HG03095 (cell line): ENCODE measurements around the gene INSR.
"Not testable (repeated sequence)": the region's sequence is repeated elsewhere in the genome, so short reads cannot be mapped to it uniquely, and the experiment has no call there.

Source experiments
- ATAC-seq: cut with Tn5 transposase; IDR thresholded peaks from one replicate; pipeline ENCODE4 v1.9.1; 2021; ENCODE audit warnings: moderate library complexity; ENCODE audit not compliant: unreplicated experiment

INSR gene

DNA sequence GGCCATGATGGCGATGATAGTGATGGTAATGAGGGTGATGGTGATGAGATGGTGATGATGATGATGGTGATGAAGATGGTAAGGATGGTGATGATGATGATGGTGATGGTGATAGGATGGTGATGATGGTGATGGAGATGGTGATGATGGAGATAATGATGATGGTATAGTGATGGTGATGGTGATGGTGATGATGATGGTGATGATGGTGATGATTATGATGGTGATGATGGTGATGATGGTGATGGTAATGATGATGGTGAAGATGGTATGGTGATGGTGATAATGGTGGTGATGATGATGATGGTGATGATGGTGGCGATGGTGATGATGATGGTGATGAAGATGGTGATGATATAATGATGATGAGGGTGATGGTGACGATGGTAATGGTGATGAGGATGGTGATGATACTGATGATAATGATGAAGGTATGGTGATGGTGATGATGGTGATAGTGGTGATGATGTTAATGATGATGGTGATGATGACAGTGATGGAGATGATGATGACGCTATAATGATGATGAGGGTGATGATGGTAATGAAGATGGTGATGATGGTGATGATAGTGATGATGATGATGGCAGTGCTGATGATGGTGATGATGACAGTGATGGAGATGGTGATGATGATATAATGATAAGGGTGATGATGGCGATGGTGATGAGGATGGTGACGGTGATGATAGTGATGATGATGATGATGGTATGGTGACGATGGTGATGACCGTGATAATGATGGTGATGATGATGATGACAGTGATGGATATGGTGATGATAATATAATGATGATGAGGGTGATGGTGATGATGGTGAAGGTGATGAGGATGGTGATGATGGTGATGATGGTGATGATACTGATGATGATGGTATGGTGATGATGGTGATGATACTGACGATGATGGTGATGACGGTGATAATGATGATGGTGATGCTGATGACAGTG, 187.2 kb downstream of the INSR start:
- ATAC-seq = no peak

DNA sequence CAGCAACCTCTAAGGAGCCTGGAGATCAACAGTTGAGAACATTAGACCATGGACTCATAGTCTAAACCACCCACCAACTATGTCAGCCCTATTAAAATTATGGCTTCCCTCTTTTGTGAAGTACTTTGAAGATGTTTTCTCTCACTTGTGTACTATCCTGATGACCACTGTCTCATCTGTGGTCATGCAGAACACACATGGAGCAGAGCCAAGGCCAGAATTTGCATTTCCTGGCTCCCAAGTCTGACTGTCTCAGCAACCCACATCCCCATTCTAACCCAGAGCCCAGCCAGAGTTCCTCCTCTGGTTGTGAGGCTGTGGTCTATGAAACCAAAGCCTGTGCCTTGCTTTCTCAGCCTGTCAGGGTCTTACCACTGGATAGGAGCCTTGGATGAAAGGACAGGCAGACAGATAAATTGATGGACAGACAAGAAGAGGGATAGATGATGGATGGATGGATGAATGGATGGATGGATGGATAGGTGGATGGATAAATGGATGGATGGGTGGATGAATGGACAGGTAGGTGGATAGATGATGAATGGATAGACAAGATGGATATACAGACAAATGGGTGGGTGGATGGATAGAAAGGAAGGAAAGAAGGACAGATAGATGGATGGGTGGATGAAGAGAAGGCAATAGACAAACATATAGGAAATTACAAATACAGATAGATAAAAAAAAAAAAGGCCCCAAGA, 189.3 kb downstream of the INSR start:
- ATAC-seq = no peak

GRCh38 chr19:7101498-7102253, 192.5 kb downstream of the INSR start:
- ATAC-seq = no peak

GRCh38 chr19:7099597-7099921, 194.7 kb downstream of the INSR start:
- no peak for ATAC-seq

- peak; percentile 74 for ATAC-seq
Observed at GRCh38 chr19:7098701-7099596, 195.3 kb downstream of the INSR start.

DNA sequence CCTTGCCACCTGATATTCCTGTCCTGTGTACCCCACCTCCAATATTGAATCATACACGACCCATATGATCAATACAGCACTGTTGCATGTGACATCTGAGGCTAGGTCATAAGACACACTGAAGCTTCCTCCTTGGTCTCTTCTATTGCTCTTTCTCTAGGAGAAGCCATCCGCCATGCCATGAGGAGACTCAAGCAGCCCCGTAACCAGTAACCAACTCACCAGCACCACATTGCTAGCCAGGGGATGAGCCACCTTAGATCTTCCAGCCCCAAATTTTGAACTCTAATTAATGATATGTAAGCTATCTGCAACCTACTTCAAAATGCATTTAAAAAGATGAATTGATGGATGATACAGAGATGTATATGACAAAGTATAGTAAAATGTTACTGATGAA, 196.1 kb downstream of the INSR start:
- ATAC-seq = no peak

DNA sequence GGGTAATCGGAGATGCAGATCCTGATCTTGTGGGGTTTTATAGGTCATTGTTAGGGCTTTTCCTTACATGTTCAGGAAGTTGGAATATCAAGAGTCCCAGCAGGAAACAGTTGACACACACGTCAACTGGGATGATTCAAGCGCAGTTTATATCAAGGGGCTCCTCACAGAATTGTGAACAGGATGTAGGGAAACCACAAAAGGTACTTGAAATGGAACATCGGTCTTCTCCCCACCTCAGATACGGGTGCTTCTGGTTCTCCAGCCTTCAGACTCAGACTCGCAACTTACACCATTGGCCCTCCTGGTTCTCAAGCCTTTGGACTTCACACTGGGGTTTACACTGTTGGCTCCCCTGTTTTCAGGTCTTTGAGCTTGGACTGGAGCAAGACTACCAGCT, 205.2 kb downstream of the INSR start:
- ATAC-seq = no peak

GRCh38 chr19:7083076-7083956, 210.9 kb downstream of the INSR start:
- no peak for ATAC-seq

DNA sequence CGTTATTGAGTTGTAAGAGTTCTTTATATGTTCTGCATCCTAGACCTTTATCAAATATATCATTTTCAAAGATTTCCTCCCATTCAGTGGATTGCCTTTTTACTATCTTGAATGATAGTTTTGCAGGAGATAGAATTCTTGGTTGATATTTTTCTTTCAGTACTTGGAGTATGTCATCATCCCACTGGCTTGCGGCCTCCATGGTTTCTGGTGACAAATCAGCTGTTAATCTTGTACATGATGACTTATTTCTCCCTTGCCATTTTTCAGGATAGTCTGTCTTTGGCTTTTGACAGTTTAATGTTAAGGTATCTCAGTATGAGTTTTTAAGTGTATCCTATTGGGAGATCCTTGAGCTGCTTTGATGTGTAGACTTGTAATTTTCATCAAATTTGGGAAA, 216.2 kb downstream of the INSR start:
- no peak for ATAC-seq

DNA sequence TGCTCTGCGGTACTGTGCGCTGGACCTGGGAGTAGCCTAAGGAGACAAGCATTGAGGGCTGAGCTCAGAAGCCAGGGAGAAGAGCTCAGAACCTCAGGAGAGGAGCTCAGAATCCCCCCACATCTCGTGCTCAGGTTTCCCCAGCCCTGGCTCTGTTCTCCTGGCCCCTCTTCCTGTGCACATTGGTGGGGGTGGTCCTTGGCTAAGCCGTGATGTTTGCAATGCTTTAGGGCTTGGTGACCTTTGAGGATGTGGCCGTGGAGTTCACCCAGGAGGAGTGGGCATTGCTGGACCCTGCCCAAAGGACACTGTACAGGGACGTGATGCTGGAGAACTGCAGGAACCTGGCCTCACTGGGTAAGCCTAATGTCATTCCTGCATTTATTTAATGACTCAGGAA, 218.1 kb downstream of the INSR start:
- ATAC-seq = no peak

DNA sequence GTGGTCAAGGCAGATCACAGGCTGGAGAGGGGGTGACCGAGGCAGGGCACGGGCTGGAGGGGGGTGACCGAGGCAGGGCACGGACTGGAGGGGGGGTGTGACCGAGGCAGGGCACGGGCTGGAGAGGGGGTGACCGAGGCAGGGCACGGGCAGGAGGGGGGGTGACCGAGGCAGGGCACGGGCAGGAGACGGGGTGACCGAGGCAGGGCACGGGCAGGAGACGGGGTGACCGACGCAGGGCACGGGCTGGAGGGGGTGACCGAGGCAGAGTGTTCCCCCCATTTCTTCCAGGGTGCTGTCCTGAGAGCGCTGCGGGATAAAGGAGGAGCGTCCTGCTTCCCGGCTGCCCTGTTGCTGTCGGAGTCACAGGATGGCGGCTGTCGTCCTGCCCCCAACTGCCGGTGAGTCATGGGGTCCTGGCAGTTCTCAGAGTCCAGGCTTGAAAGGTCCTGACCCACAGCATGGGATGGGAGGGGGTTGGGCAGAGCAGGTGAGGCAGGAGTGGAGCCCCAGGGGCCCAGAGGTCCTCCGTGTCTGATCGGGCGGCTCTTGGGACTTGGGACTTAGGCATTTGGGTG, 219.4 kb downstream of the INSR start:
- ATAC-seq = no peak

- no peak for ATAC-seq
Observed at GRCh38 chr19:7072541-7072940, 221.7 kb downstream of the INSR start.

DNA sequence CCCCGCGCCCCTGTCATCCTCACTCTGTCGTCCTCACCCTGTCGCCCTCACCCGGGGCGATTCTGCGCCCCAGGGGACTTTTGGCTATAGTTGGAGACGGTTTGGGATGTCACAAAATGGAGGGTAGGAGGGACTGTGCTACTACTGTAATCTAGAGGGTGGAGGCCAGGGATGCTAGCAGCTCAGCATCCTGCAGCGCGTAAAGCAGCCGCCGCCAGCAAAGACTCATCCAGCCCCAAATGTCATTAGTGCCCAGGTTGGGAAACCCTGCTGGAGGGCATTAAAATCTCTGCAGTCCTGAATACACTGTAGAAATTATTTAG, 224.3 kb downstream of the INSR start:
- ATAC-seq = no peak

DNA sequence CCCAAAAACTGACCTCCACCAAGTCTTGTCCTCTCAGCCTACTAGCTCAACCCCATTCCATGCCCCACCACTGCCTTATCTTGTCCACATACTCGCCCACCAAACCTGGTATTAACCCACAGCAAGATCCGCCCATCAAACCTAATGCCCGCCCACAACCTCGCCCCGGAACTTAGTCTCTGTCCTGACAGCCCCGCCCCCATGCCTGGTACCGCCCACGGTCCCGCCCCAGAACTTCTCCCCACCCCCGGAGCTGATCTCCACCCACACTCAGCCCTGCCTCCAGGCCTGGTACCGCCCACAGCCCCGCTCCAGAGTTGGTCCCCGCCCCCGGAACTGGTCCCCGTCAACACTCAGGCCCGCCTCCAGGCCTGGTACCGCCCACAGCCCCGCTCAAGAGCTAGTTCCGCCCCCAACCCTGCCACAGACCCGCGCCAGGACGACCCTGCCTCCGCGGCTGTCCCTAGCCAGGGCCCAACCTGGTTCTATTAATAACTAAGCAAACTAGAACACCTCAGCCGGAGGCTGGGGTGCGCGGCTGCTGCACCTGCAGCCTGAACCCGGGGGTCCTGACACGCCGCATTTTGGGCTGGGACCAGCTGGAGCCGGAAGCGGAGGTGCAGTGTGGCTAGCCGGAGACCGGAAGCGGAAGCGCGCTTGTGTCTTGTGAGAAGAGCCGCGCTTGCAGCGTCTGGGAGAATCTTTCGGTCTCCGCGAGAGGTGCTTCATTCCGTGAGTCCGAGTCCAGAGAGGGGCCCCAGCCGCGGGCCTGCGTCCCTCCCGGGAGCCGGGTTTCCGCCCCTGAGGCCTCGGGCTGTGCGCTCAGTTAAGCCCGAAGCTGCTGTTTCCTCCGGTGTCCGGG, 224.9 kb downstream of the INSR start, which contains the start of gene ZNF557:
Gene ZNF557 (plus strand): TSS at position 662 of the 862 bp plus-strand sequence. CDS start 5,372 bp downstream, outside the sequence.
- peak; percentile 87 for ATAC-seq

- ATAC-seq = no peak
Observed at GRCh38 chr19:7068599-7068998, 225.6 kb downstream of the INSR start.

- ATAC-seq = no peak
Observed at GRCh38 chr19:7067716-7068115, 226.5 kb downstream of the INSR start.

- ATAC-seq = not testable (repeated sequence)
Observed at GRCh38 chr19:7067122-7067521, 227.1 kb downstream of the INSR start.

DNA sequence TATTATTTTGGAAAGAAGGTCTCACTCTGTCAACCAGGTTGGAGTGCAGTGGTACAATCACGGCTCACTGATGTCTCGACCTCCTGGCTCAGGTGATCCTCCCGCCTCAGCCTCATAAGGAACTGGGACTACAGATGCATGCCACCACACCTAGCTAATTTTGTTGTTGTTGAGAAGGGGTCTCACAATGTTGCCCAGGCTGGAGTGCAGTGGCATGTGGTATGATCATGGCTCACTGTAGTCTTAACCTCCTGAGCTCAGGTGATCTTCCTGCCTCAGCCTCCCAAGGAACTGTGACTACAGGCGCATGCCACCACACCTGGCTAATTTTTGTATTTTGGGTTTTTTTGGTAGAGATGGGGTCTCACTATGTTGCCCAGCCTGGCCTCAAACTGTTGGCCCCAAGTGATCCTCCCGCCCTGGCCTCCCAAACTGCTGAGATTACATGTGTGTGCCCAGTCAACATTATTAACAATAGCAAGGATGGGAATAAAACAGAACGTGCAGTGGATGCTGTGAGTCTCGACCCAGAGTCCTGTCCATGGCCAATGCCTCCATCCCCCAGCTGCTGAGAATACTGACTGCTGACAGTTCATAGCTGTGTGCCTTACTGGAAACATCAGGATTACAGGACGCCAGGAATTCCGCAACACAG, 230.3 kb downstream of the INSR start:
- no peak for ATAC-seq
